Islet of Langerhans (tissue), 1 donor: ENCODE data around the gene ENPP7.
"Not testable (repeated sequence)": the region's sequence is repeated elsewhere in the genome, so short reads cannot be mapped to it uniquely, and the experiment has no call there.

Experiments used
- FAIRE-seq: peaks from one replicate; lab custom pipeline; 2011; peaks lifted over from hg19 to GRCh38; lab: Jason Lieb, UNC

ENPP7 gene

GRCh38 chr17:79749156-79749815 is 18.5 kb downstream of the ENPP7 start:
- no peak for FAIRE-seq

DNA sequence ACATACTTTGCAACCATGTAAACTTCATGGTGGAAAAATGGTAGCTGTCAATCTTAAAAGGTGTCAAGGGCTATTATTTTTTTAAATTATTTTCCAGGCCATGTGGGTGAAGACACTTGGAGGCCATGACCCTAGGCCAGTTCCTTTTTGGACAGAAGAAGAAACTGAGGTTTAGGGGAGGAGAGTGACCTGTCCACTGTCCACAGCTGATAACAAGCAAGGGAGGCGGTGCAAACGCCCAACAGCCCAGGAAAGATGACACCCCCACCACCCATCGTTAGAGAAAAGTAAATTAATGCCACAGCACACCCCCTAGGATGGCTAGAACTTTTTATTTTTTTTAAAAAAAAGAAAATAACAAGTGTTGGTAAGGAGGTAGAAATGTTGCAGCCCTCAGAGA is 19.2 kb downstream of the ENPP7 start:
- no peak for FAIRE-seq

- FAIRE-seq, result no peak
Measured at GRCh38 chr17:79750650-79751545, 20.2 kb downstream of the ENPP7 start.

GRCh38 chr17:79752175-79752574 is 21.4 kb downstream of the ENPP7 start:
- no peak for FAIRE-seq

- FAIRE-seq, result no peak
Measured at GRCh38 chr17:79754370-79754769, 23.6 kb downstream of the ENPP7 start.

DNA sequence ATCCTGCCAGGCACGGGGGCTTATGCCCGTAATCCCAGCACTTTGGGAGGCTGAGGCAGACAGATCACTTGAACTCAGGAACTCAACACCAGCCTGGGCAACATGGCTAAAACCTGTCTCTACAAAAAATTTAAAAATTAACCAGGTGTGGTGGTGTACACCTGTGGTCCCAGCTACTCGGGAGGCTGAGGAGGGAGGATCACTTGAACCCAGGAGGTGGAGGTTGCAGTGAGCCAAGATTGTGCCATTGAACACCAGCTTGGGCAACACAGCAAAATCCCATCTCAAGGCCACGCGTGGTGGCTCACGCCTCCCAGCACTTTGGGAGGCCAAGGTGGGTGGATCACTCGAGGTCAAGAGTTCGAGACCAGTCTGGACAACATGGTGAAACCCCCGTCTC is 24.2 kb downstream of the ENPP7 start:
- FAIRE-seq, result not testable (repeated sequence)

DNA sequence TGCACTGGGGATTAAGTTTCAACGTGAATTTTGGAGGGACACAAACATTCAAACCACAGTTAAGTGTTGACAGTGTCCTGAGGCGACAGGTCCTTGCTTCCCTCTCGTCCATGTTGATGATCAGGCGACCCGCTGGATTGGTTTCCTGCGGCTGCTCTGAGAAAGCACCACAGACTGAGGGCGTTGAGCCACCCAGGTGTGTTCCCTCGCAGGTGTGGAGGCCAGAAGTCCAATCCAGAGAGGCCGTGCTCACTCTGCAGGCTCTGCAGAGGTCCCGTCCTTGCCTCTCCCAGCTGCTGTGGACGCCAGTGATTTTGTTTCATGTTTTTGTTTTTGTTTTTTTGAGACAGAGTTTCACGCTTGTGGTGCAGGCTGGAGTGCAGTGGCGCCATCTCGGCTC is 24.8 kb downstream of the ENPP7 start:
- FAIRE-seq, result no peak

DNA sequence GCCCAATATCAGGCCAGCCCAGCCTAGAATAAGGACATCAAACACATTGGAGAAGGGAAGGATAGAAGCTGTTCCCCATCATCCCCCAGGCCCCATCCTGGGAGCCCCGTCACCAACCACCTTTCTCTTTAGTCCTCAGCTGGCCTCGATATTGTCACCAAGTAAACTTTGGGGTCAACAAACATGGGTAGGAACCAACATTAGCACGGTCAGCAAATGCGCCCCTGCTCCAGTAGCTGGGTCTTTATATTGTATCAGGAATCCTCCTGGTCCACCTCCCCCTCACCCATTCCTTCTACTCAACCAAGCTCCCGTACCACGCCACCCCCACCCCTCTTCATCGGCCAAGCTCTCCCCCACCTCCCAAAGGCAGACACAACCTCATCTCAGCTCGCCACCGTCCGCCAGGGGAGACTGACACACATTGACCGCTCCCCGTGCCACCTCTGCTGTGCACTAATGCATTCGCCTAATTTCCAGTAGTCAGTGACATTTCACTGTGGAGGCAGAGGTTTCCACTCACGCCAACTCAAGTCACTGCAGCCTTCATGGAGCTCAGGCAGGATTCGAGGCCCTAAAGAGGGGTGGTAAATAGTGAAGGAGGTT is 26.5 kb downstream of the ENPP7 start:
- FAIRE-seq, result no peak

DNA sequence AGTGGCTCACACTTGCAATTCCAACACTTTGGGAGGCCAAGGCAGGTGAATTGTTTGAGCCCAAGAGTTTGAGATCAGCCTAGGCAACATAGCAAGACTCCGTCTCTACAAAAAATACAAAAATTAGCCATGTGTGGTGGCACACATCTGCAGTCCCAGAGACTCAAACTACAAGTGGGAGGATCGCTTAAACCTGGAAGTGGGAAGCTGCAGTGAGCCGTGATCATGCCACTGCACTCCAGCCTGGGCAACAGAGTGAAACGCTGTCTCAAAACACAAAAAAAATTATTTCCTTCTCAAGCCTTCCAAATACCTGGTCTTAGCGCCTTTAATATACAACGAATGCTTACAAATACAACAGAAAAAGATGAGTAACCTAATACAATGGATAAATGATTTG is 27.5 kb downstream of the ENPP7 start:
- no peak for FAIRE-seq

DNA sequence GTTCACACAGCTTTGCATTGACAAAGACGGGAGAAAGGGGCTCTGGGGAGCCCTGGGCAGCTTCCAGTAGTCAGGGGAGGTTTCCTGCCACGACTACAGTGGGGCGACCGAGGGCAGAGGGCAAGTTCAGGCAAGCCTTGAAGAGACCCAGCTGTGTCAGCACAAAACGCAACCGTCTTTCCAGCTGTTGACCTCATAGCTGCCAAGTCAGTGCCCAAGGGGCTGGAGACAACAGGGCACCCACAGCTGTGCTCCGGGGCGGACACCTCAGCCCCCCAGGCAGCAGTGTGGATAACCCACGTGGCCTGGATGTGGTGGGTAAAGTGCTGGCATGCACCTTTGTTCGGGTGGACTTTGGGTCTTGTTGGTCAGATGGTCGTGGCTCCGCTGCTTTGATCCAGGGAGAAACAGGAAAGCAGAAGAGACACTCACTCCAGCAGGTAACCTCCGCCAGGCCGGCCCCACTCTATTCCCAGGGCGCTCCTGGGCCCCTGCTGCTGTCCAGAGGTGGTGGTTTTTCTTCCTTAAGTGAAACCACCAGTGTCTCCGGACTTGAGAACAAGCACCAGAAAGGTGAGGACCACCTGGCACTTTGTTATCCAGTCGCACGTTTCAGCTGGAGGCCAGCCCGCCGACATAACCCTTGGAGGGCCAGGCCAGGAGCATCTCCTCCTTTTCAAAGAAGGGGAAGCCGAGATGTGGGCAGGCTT is 29.6 kb downstream of the ENPP7 start:
- FAIRE-seq, result no peak

- no peak for FAIRE-seq
Measured at GRCh38 chr17:79761894-79762589, 31.3 kb downstream of the ENPP7 start.

- FAIRE-seq, result no peak
Measured at GRCh38 chr17:79765708-79766107, 35.0 kb downstream of the ENPP7 start.

DNA sequence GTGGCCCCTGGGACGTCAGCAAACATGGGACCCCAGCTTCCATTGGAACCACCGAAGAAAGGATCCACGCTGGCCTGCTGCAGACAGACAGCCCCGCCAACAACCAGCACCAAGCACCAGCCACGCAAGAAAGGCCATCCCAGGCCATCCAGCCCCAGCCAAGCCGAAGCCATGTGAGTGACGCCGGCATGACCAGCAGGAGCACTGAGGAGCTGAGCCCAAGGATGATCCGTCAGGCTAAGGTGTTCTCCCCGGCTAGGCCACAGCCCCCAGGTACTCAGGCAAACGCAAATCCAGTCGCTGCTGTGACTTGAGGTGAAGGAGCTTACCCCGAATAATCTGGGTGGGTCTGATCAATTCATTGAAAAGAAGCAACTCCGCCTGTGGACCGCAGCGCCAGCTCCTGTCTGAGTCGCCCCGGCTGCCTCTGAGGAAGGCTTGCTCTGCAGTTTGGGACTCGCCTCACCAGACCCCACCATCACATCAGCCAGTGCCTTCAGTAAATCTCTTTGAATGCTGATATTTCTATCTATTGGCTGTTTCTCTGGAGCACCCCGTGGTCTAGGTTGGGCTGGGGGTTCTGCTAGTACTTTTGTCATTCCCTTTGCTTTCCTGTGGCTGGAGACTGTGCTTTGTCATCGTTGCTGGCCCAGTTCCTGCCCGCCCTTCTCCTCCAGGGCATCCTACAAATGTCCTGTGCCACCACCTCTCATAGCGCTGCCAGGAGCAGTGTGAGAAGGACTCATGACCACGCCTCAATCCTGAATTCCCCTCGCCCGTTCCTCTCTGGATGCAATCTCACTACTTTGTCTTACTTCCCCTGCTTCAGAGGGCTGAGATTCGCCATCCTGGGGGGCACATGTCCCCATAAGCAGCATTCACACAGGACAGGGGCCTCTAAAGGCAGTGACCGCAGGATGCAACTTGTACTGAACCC is 39.1 kb downstream of the ENPP7 start:
- no peak for FAIRE-seq

DNA sequence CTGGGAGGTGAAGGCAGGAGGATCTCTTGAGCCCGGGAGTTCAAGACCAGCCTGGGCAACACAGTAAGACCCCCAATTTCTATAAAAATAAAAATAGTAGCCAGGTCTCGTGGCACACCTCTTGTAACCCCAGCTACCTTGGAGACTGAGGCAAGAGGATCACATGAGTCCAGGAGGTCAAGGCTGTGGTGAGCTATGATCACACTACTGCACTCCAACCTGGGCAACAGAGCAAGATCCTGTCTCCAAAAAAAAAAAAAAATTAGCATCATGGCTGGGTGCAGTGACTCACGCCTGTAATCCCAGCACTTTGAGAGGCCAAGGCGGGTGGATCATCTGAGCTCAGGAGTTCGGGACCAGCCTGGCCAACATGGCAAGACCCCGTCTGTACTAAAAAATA is 40.5 kb downstream of the ENPP7 start:
- no peak for FAIRE-seq

GRCh38 chr17:79772726-79773125 is 42.0 kb downstream of the ENPP7 start:
- not testable (repeated sequence) for FAIRE-seq

DNA sequence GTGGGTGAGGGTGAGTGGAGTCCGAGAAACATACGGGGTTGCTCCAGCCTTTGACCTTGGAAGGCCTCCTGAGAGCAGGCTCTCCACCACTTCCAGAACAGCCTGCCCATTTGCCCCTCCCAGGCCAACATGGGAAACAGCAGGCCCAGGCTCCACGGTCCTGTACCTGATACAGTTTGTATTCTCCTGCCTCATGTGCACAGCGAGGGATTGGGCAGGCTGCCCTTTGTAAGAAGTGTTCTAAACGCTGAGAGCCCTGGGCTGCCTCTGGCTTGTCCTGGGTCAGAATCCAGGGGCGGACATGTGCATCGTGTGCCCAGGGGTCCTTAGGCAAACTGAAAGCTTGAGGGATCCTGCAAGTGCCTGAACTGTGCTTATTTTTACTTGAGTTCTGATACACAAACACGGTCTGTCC is 43.8 kb downstream of the ENPP7 start:
- FAIRE-seq, result no peak

DNA sequence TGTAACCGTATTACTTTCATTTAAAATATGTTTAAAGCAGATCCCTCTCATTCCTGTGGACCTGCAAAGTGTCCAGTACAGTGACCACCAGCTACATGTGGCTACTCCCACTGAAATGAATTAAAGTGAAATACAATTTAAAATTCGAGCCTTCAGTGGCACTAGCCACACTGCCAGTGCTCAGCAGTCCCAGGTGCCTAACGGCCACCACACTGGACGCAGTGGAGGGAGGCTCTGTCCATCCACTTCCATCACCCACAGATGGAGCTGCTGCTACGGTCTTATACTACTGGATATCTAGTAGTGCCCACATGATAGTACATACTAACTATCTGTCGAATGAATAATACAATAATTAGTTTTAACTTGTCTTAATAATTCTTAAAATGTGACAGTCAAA is 44.9 kb downstream of the ENPP7 start:
- FAIRE-seq, result no peak

DNA sequence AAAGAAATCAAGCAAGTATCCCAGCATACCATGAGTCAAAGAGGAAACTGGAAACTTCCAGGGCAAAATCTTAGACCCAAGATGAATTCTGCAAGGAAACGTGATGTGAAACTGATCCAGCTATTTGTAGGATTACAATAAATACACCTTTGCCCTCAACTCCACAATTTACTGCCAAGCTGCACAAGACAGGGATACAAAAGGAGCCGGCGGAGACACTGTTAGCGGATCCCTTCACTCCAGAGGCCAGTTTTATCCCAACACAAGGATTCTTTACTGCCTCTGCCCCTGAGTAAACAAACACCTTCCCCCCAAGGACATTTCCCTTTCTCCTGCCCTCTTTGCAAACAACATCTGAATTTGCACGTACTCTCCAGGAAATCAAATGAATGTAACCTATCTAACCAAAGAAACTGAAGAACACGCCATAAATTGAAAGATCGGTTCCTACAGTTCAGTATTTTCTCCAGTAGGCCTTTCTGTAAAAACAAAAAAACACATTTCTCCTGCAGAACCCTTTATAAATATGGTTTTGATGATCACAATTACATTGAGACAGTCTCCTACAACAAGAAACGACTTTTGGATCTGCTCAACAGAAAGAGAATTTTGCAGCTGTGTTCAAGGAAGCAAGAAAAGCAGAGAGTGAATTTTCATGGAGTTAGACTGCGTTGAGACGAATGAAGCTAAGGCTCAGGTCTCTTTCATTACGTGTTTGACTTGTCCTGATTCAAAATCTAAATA is 45.8 kb downstream of the ENPP7 start:
- FAIRE-seq, result no peak

DNA sequence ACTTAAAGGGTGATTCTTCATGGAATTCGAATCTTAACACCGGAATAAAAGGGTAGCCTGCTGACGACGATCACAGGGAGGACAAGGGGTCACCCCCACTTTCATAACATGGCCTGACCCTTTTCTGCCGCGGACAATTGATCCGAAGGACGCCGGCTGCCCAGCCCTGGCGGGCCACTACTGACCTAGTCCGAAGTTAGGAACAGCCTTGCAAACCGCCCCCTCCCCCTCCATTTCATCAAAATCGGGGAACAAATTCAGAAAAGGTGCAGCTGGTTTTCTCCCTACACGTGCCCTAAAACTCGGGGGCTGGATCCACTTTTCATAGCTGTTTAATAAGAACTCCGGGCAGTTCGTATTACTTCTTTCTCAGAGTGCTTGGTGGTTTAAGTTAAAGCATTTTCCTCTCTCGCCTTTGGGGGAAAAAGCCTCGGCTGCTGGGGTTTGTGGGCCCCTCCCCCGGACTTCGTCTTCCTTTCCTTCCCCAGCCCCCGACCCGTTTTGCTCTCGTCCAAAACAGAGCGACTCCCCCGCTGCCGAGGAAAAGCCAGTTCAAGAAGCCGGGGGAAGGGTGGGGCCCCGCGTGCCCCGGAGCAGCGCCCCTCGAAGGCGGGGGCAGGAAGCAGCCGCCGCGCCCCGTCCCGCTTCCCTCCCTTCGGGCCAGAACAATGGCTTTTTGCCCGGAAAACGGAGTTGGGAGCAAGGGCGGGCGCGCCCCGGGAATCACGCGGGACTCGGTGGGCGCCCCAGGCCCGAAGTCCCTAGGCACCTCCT is 46.6 kb downstream of the ENPP7 start:
- no peak for FAIRE-seq
